ENCODE measurements around the gene TNFRSF1A. TPM values are rescaled to one million over a fixed set of nuclear protein-coding genes. Genes with fewer than 3 reads are reported as not detected.

The TNFRSF1A gene
- total RNA-seq (2022; extraction: Qiagen RNA extraction) = 472 to 566 TPM (median 544 TPM) in 5 replicates

GRCh38 chr12:6341417-6342139, at the start of gene TNFRSF1A:
TSS of gene TNFRSF1A (minus strand) at chr12:6342076. CDS start at chr12:6341814, 262 bp downstream.

GRCh38 chr12:6383572-6384498, 42.0 kb upstream of the TNFRSF1A start, which contains the start of gene LTBR:
TSS of gene LTBR (plus strand) at chr12:6384162. CDS start at chr12:6384359, 197 bp downstream.

GRCh38 chr12:6375269-6376078, 33.6 kb upstream of the TNFRSF1A start, which contains the start of gene SCNN1A:
TSS of gene SCNN1A (minus strand) at chr12:6375563. CDS start at chr12:6374783, 780 bp downstream.

Other genes starting within 250 kb of the TNFRSF1A start
- gene VWF, start 217.4 kb downstream of the TNFRSF1A start, total RNA-seq (2022; extraction: Qiagen RNA extraction) = 0.03 to 0.31 TPM (median 0.24 TPM) in 5 replicates
- 217 to 265 TPM (median 241 TPM) in 5 replicates for gene CD9, start 141.7 kb downstream of the TNFRSF1A start, total RNA-seq (2022; extraction: Qiagen RNA extraction)
- gene PLEKHG6, start 31.4 kb downstream of the TNFRSF1A start, total RNA-seq (2022; extraction: Qiagen RNA extraction) = 0.22 to 0.35 TPM (median 0.26 TPM) in 5 replicates
- gene SCNN1A, start 33.5 kb upstream of the TNFRSF1A start, total RNA-seq (2022; extraction: Qiagen RNA extraction) = 16.8 to 31.6 TPM (median 27.9 TPM) in 5 replicates
- gene LTBR, start 42.1 kb upstream of the TNFRSF1A start, total RNA-seq (2022; extraction: Qiagen RNA extraction) = 192 to 255 TPM (median 245 TPM) in 5 replicates
- not detected in 5 replicates for gene CD27, start 102.9 kb upstream of the TNFRSF1A start, total RNA-seq (2022; extraction: Qiagen RNA extraction)
- gene TAPBPL, start 110.0 kb upstream of the TNFRSF1A start, total RNA-seq (2022; extraction: Qiagen RNA extraction) = 3.1 to 3.6 TPM (median 3.5 TPM) in 5 replicates
- gene VAMP1, start 128.6 kb upstream of the TNFRSF1A start, total RNA-seq (2022; extraction: Qiagen RNA extraction) = 8.7 to 13.1 TPM (median 12.6 TPM) in 5 replicates
- gene MRPL51, start 151.2 kb upstream of the TNFRSF1A start, total RNA-seq (2022; extraction: Qiagen RNA extraction) = 277 to 325 TPM (median 291 TPM) in 5 replicates
- gene NCAPD2, start 152.0 kb upstream of the TNFRSF1A start, total RNA-seq (2022; extraction: Qiagen RNA extraction) = 44.6 to 67.9 TPM (median 62.9 TPM) in 5 replicates
- gene GAPDH, start 192.4 kb upstream of the TNFRSF1A start, total RNA-seq (2022; extraction: Qiagen RNA extraction) = 6,774 to 8,699 TPM (median 8,412 TPM) in 5 replicates
- gene IFFO1, start 214.0 kb upstream of the TNFRSF1A start, total RNA-seq (2022; extraction: Qiagen RNA extraction) = 1.3 to 2.0 TPM (median 1.5 TPM) in 5 replicates
- 84.8 to 101 TPM (median 93.6 TPM) in 5 replicates for gene NOP2, start 226.2 kb upstream of the TNFRSF1A start, total RNA-seq (2022; extraction: Qiagen RNA extraction)